Breast epithelium (tissue), 4 donors: ENCODE data around the gene CDH13. TPM values are rescaled to one million over a fixed set of nuclear protein-coding genes. Genes with fewer than 3 reads are reported as not detected.
A peak's percentile ranks its signal among the peaks of the same experiment; 100 is the strongest.

Experiments
- DNase-seq, 2 donors: peaks; one replicate each; pipeline ENCODE4 v3.0.0-alpha.2; 2019; ENCODE audit warnings: low spot score in 2 of 2
- H3K27ac ChIP-seq, 2 donors: fragments of 200-600 bp; sonication (generic) in 1 of 2; one replicate each; pipeline ENCODE4 v1.5.1; 2016 to 2019; ENCODE audit warnings: mild to moderate bottlenecking in 1 of 2
- H3K27me3 ChIP-seq, 2 donors: fragments of 200-600 bp; sonication (generic) in 1 of 2; one replicate each; pipeline versions ENCODE4 v1.5.1 to v1.6.0; 2017 to 2019; ENCODE audit warnings: control low read depth in 1 of 2, mild to moderate bottlenecking in 1 of 2
- H3K36me3 ChIP-seq: fragments of 200-600 bp; one replicate; pipeline ENCODE4 v1.5.1; 2019
- H3K4me1 ChIP-seq, 2 donors: fragments of 200-600 bp; sonication (generic); one replicate each; pipeline ENCODE4 v1.5.1; 2016 to 2019; ENCODE audit warnings: control low read depth in 1 of 2
- H3K4me3 ChIP-seq, 3 donors: fragments of 200-600 bp; sonication (generic); 1 replicate in 2 of 3; 2 replicates in 1 of 3; pipeline ENCODE4 v1.5.1; 2016 to 2019; ENCODE audit warnings: mild to moderate bottlenecking in 3 of 3, moderate library complexity in 2 of 3
- H3K9me3 ChIP-seq, 2 donors: fragments of 200-600 bp; sonication (generic) in 1 of 2; one replicate each; pipeline ENCODE4 v1.5.1; 2016 to 2019; ENCODE audit warnings: control low read depth in 1 of 2
- POLR2A ChIP-seq: fragments of 450-650 bp; IDR thresholded peaks from one replicate; pipeline ENCODE4 v1.6.1; 2016; ENCODE audit warnings: antibody characterized with exemption, mild to moderate bottlenecking, moderate library complexity
- POLR2AphosphoS5 ChIP-seq, 3 donors: sonication (generic); formaldehyde crosslinking; IDR thresholded peaks; one replicate each; pipeline ENCODE4 v1.6.1; 2017; ENCODE audit warnings: antibody characterized with exemption in 3 of 3
- intact Hi-C: fragments of 100-400 bp; cut with DNase I; formaldehyde crosslinking; loops from one replicate; pipeline ENCODE4 v1.15.1; 2023; ENCODE audit warnings: low total_unique reads
- total RNA-seq, 3 donors: library from RNA; depleted of rRNA; stranded (reverse); fragments of >200 nt; gene quantifications; one replicate each; pipeline ENCODE4 v1.1.0, GENCODE V29; 2016
- TF ChIP-seq, protein P1 (sequence below), 3 donors: fragments of 450-650 bp; IDR thresholded peaks; one replicate each; pipeline ENCODE4 v1.5.1; 2016 to 2017; ENCODE audit warnings: antibody characterized with exemption in 3 of 3, mild to moderate bottlenecking in 3 of 3, moderate library complexity in 3 of 3

The CDH13 gene
- total RNA-seq, 3 donors from 2014 or later = 6.0 to 13.1 (median 11.5) TPM

DNA sequence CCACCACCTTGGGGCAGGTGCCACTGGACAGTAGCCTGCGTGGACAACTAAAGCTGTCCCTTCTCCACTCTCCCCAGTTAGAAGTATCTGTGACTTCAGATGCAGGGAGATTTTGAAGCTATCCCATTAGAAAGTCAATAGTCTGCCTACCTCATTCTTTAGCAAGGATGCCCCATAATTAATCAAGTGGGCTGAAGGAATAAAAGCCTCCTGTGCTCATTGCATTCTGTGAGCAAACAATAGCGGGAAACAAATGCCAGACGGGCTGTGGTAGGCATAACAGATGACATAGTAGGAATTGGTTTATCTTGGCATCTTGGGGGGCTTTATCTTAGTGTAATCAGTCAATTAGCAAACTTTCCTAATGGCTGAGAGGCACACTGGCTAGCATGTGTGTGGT is 1084.3 kb downstream of the CDH13 start:
- Histone ChIP-seq H3K27me3 (no peaks in the 10 kb centered on the region), H3K9me3 (no peaks in the 10 kb centered on the region), H3K36me3 (no peaks in the 10 kb centered on the region), H3K27ac (no peak overlapping the region), H3K4me3 (no peak overlapping the region), H3K4me1 (no peaks in the 10 kb centered on the region)
- TF ChIP-seq POLR2A (no peak), POLR2AphosphoS5 (IDR thresholded peaks at IDR 0.05) (no peak)
- TF ChIP-seq, protein P1, sequence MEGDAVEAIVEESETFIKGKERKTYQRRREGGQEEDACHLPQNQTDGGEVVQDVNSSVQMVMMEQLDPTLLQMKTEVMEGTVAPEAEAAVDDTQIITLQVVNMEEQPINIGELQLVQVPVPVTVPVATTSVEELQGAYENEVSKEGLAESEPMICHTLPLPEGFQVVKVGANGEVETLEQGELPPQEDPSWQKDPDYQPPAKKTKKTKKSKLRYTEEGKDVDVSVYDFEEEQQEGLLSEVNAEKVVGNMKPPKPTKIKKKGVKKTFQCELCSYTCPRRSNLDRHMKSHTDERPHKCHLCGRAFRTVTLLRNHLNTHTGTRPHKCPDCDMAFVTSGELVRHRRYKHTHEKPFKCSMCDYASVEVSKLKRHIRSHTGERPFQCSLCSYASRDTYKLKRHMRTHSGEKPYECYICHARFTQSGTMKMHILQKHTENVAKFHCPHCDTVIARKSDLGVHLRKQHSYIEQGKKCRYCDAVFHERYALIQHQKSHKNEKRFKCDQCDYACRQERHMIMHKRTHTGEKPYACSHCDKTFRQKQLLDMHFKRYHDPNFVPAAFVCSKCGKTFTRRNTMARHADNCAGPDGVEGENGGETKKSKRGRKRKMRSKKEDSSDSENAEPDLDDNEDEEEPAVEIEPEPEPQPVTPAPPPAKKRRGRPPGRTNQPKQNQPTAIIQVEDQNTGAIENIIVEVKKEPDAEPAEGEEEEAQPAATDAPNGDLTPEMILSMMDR (IDR thresholded peaks at IDR 0.05) = no peak
- DNase-seq = no peak
- intact Hi-C loops = no loop called here

DNA sequence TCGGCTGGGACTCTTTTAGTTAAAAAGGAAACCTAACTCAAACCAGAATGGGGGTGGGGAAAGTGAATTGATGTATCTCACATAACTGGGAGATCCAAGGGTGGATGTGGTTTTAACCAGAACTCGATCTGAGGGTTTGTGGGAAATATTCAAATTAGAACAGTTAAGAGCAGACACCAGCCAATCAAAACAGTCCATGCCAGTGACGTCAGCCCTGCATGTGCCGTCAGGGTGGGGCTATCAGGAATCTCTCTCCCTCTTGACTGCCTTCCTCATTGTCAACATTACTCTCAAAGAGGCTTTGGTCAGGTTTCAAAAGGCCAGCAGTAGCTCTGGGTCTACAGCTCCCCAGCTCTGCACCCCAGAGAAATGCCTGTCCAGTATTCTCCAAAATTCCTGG is 1086.8 kb downstream of the CDH13 start:
- TF ChIP-seq, protein P1 (IDR thresholded peaks at IDR 0.05) = no peak
- TF ChIP-seq POLR2AphosphoS5 (IDR thresholded peaks at IDR 0.05) (no peak), POLR2A (no peak)
- Histone ChIP-seq H3K27me3 (no peaks in the 10 kb centered on the region), H3K27ac (no peak overlapping the region), H3K9me3 (no peaks in the 10 kb centered on the region), H3K36me3 (no peaks in the 10 kb centered on the region), H3K4me3 (no peak overlapping the region), H3K4me1 (no peaks in the 10 kb centered on the region)
- intact Hi-C loops = no loop called here
- DNase-seq = no peak

DNA sequence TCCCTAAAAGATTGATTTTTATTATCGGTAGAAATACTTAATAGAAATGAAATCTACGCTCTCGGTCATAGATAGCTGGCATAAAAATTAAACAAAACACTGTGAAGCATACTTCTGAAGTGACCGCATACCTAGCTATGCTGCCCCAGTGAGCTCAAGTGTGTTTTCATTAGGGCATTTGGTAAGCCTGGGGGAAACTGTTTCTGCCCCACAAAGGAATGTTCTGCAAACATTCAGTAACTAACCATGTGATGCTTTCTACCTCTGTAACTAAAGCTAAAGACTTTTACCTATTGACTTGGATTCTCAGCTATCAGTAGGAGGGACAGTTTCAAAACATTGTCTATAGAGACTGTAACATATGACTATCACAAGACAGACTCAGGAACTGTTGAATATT is 1087.5 kb downstream of the CDH13 start:
- Histone ChIP-seq H3K36me3 (no peaks in the 10 kb centered on the region), H3K27ac (no peak overlapping the region), H3K27me3 (no peaks in the 10 kb centered on the region), H3K9me3 (no peaks in the 10 kb centered on the region), H3K4me3 (no peak overlapping the region), H3K4me1 (no peaks in the 10 kb centered on the region)
- DNase-seq = no peak
- intact Hi-C loops = no loop called here
- no peak for TF ChIP-seq POLR2A
- TF ChIP-seq, protein P1 (IDR thresholded peaks at IDR 0.05) = no peak
- TF ChIP-seq POLR2AphosphoS5 (IDR thresholded peaks at IDR 0.05) = no peak

DNA sequence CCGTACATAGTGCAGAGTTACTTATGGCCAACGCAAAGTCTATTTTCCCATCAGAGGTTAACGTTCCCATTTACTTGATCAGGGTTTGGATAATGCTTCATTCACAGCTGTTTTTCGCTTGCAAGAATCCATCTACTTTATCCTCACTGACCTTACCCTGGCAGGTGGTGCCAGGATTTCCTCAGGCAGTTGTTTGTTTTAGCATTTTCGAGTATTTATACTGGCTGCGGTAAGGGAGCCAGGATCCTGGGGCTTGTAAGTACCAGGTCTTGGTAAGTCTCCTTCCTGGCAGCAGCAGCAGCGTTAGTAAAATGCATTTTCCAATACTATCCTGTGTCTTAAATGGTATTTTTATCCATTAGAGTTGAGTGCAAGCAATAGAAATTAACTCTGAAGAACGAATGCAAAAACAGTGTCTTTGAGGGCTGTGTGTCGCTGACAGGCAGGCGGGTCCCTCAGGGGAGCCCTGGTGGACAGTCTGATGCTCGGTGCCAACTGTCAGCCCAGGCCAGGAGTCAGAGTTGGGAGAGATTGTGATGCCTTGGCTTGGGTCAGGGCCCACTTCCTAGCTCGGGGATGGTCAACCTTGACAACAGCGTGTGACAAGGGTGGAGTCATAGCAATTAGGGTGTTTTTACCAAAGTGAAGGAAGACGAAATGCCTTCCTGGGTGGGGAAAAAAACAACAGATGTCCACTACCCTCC is 1088.6 kb downstream of the CDH13 start:
- H3K36me3 ChIP-seq = no peaks in the 10 kb centered on the region
- TF ChIP-seq POLR2A (no peak), POLR2AphosphoS5 (IDR thresholded peaks at IDR 0.05) (no peak)
- TF ChIP-seq, protein P1 (IDR thresholded peaks at IDR 0.05) = no peak
- H3K27me3 ChIP-seq = no peaks in the 10 kb centered on the region
- H3K9me3 ChIP-seq = no peaks in the 10 kb centered on the region
- no peaks in the 10 kb centered on the region for H3K4me1 ChIP-seq
- intact Hi-C loops = no loop called here
- peak in 1 of 2 donors; percentile 61 for DNase-seq
- no peak overlapping the region for H3K4me3 ChIP-seq
- H3K27ac ChIP-seq = no peak overlapping the region

DNA sequence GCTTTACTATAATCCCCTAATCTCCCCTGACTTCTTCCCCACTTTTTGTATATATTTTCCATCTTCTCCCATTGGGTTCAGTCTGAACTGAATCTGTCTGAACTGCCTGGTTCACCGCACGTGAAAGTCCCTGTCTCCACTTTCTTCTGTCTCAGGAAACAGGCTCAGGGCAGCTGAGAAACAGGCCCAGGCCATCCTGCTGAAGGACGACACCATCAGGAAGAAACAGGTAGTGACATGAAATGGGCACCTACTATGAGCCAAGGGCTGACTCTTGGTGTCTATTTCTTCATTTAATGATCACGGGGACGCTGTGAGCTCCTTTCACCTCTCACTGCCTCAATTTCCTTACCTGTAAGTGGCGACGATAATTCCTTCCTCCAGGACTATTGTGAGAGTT is 1090.5 kb downstream of the CDH13 start:
- Histone ChIP-seq H3K36me3 (no peaks in the 10 kb centered on the region), H3K4me1 (peaks cover 0 to 3% of the 10 kb centered on the region in 2 donors), H3K27me3 (no peaks in the 10 kb centered on the region), H3K4me3 (no peak overlapping the region), H3K9me3 (no peaks in the 10 kb centered on the region), H3K27ac (no peak overlapping the region)
- TF ChIP-seq, protein P1 (IDR thresholded peaks at IDR 0.05) = no peak
- TF ChIP-seq POLR2A (no peak), POLR2AphosphoS5 (IDR thresholded peaks at IDR 0.05) (no peak)
- intact Hi-C loops = no loop called here
- no peak for DNase-seq
